ENCODE measurements around the gene MKNK2. TPM values are rescaled to one million over a fixed set of nuclear protein-coding genes. Genes with fewer than 3 reads are reported as not detected.
"Not testable (repeated sequence)": the region's sequence is repeated elsewhere in the genome, so short reads cannot be mapped to it uniquely, and the experiment has no call there.

MKNK2 gene
- total RNA-seq, 8 experiments from 2014 or later: 33.0 to 95.2 (median 50.9) TPM

- WGBS, 10 experiments: 79 to 90% (median 80%) methylated on average over 1 to 5 of the region's 30 CpGs; no CpG with 5 or more reads in 7 of the 10 experiments
- Histone ChIP-seq H3K27ac (no peak overlapping the region), H3K4me1 (replicated peaks in 1 of 2) (no peaks in the 10 kb centered on the region), H3K4me3 (no peak overlapping the region)
- no peak for ATAC-seq (replicated peaks in 6 of 8)
- in situ Hi-C loops (cut with MboI; ENCODE audit: low pct_unique_long_range_greater_than_20kb in 2 of 9, low sequenced_read_pairs in 9 of 9, unreplicated experiment in 9 of 9): no loop called here
Observed at GRCh38 chr19:1991018-1991913, 59.8 kb downstream of the MKNK2 start.

GRCh38 chr19:1990230-1991017 is 60.6 kb downstream of the MKNK2 start:
- 88 to 100% (median 99%) methylated on average over 1 to 12 of the region's 34 CpGs; no CpG with 5 or more reads in 5 of the 10 experiments for WGBS, 10 experiments
- Histone ChIP-seq H3K27ac (no peak overlapping the region), H3K4me1 (replicated peaks in 1 of 2) (no peaks in the 10 kb centered on the region), H3K4me3 (no peak overlapping the region)
- in situ Hi-C loops (cut with MboI; ENCODE audit: low pct_unique_long_range_greater_than_20kb in 2 of 9, low sequenced_read_pairs in 9 of 9, unreplicated experiment in 9 of 9): no loop called here
- no peak for ATAC-seq (replicated peaks in 6 of 8)

GRCh38 chr19:1989513-1990229 is 61.4 kb downstream of the MKNK2 start:
- no peaks in the 10 kb centered on the region for H3K4me1 ChIP-seq (replicated peaks in 1 of 2)
- H3K27ac ChIP-seq: no peak overlapping the region
- in situ Hi-C loops (cut with MboI; ENCODE audit: low pct_unique_long_range_greater_than_20kb in 2 of 9, low sequenced_read_pairs in 9 of 9, unreplicated experiment in 9 of 9): no loop called here
- 96 to 100% (median 98%) methylated on average over 2 to 9 of the region's 40 CpGs; no CpG with 5 or more reads in 4 of the 10 experiments for WGBS, 10 experiments
- H3K4me3 ChIP-seq: no peak overlapping the region
- ATAC-seq (replicated peaks in 6 of 8): no peak

GRCh38 chr19:1988464-1988863 is 62.6 kb downstream of the MKNK2 start:
- H3K4me3 ChIP-seq; H3K27ac ChIP-seq; ATAC-seq (replicated peaks in 6 of 8); H3K4me1 ChIP-seq (replicated peaks in 1 of 2); in situ Hi-C loops (cut with MboI; ENCODE audit: low pct_unique_long_range_greater_than_20kb in 2 of 9, low sequenced_read_pairs in 9 of 9, unreplicated experiment in 9 of 9): not testable (repeated sequence)
- WGBS, 10 experiments: 33 to 97% (median 91%) methylated on average over 1 to 9 of the region's 10 CpGs; no CpG with 5 or more reads in 3 of the 10 experiments

Other genes with a start within 250 kb of the MKNK2 start
- 1 to 10 TPM in 1 of 8 experiments, under 1 TPM in 7; 0.32 to 2.3 (median 0.78) TPM for gene ATP8B3, start 239.0 kb downstream of the MKNK2 start, total RNA-seq
- gene REXO1, start 202.8 kb downstream of the MKNK2 start, total RNA-seq: 10 to 100 TPM in 4 of 8 experiments, 1 to 10 TPM in 4; 6.3 to 20.9 (median 11.1) TPM
- gene KLF16, start 187.7 kb downstream of the MKNK2 start, total RNA-seq: 10 to 100 TPM in 2 of 8 experiments, 1 to 10 TPM in 6; 2.7 to 18.6 (median 4.6) TPM
- 10 to 100 TPM; 30.4 to 42.3 (median 37.2) TPM for gene ABHD17A, start 165.7 kb downstream of the MKNK2 start, total RNA-seq
- 1 to 10 TPM in 5 of 8 experiments, under 1 TPM in 3; 0.50 to 3.8 (median 2.1) TPM for gene ADAT3, start 145.8 kb downstream of the MKNK2 start, total RNA-seq
- gene SCAMP4, start 145.8 kb downstream of the MKNK2 start, total RNA-seq: 10 to 100 TPM in 7 of 8 experiments, 1 to 10 TPM in 1; 8.4 to 47.8 (median 24.1) TPM
- gene CSNK1G2, start 110.1 kb downstream of the MKNK2 start, total RNA-seq: 10 to 100 TPM; 25.6 to 68.4 (median 49.8) TPM
- gene BTBD2, start 35.5 kb downstream of the MKNK2 start, total RNA-seq: 10 to 100 TPM; 20.3 to 92.3 (median 57.2) TPM
- gene MOB3A, start 45.1 kb upstream of the MKNK2 start, total RNA-seq: 10 to 100 TPM in 4 of 8 experiments, 1 to 10 TPM in 4; 7.2 to 16.3 (median 10.0) TPM
- gene IZUMO4, start 45.7 kb upstream of the MKNK2 start, total RNA-seq: 1 to 10 TPM; 1.6 to 4.5 (median 3.2) TPM
- 100 to 1,000 TPM in 2 of 8 experiments, 10 to 100 TPM in 6; 59.6 to 122 (median 78.8) TPM for gene AP3D1, start 100.3 kb upstream of the MKNK2 start, total RNA-seq
- gene DOT1L, start 112.7 kb upstream of the MKNK2 start, total RNA-seq: 10 to 100 TPM in 5 of 8 experiments, 1 to 10 TPM in 3; 3.4 to 27.9 (median 13.7) TPM
- 10 to 100 TPM; 45.2 to 86.4 (median 52.2) TPM for gene PLEKHJ1, start 185.1 kb upstream of the MKNK2 start, total RNA-seq
- 10 to 100 TPM; 13.1 to 72.6 (median 49.9) TPM for gene SF3A2, start 185.6 kb upstream of the MKNK2 start, total RNA-seq
- 1 to 10 TPM in 6 of 8 experiments, under 1 TPM in 2; 0.36 to 4.1 (median 2.0) TPM for gene AMH, start 198.1 kb upstream of the MKNK2 start, total RNA-seq
- 1 to 10 TPM in 5 of 8 experiments, under 1 TPM in 3; 0.43 to 2.0 (median 1.1) TPM for gene JSRP1, start 205.2 kb upstream of the MKNK2 start, total RNA-seq
- gene PEAK3, start 230.9 kb upstream of the MKNK2 start, total RNA-seq: 1 to 10 TPM in 1 of 8 experiments, under 1 TPM in 7; 0.15 to 1.3 (median 0.52) TPM